CD4-positive, alpha-beta T cell (primary cell): ENCODE results near the gene CAPZB. TPM values are rescaled to one million over a fixed set of nuclear protein-coding genes. Genes with fewer than 3 reads are reported as not detected.

Source experiments
- ATAC-seq: fragments of 200-7000 bp; cut with Tn5 transposase; one replicate; pipeline ENCODE4 v1.10.0; 2022; ENCODE audit warnings: mild to moderate bottlenecking; ENCODE audit not compliant: poor library complexity
- CTCF ChIA-PET: fragments of 350-600 bp; sonication (Branson Sonifier 250); formaldehyde crosslinking; loops from one replicate; lab custom pipeline; 2021; ENCODE audit warnings: antibody characterized with exemption, inconsistent platforms; lab: Charles Lee
- POLR2A ChIA-PET: fragments of 350-600 bp; sonication (Branson Sonifier 250); formaldehyde crosslinking; loops from one replicate; lab custom pipeline; 2021; ENCODE audit warnings: antibody characterized with exemption, inconsistent platforms; lab: Charles Lee
- DNase-seq, 14 experiments: peaks; one replicate each; pipeline ENCODE4 v3.0.0-alpha.2; 2013 to 2020; ENCODE audit warnings: mixed read lengths in 2 of 14
- H3K27ac ChIP-seq, 2 donors: one replicate each; pipeline versions ENCODE4 v1.5.1 to v1.7.0; 2013; ENCODE audit warnings: low read length in 2 of 2, low read depth in 1 of 2, mild to moderate bottlenecking in 1 of 2
- H3K27me3 ChIP-seq, 2 experiments: 1 replicate in 1 of 2; 2 replicates in 1 of 2; pipeline versions ENCODE4 v1.6.1 to v1.7.0; 2013; ENCODE audit warnings: low read length in 2 of 2, control low read depth in 1 of 2, mild to moderate bottlenecking in 1 of 2, moderate library complexity in 1 of 2; ENCODE audit not compliant: insufficient read depth in 2 of 2, control insufficient read depth in 1 of 2
- H3K36me3 ChIP-seq: one replicate; pipeline ENCODE4 v1.6.1; 2013; ENCODE audit warnings: low read length, control low read depth; ENCODE audit not compliant: insufficient read depth
- H3K4me1 ChIP-seq: one replicate; pipeline ENCODE4 v1.6.1; 2013; ENCODE audit warnings: low read length, control low read depth; ENCODE audit not compliant: insufficient read depth
- H3K4me3 ChIP-seq: one replicate; pipeline ENCODE4 v1.5.1; 2013; ENCODE audit warnings: mild to moderate bottlenecking, low read length, moderate library complexity
- H3K9me3 ChIP-seq, 2 experiments: 1 replicate in 1 of 2; 2 replicates in 1 of 2; pipeline versions ENCODE4 v1.6.1 to v1.7.0; 2013; ENCODE audit warnings: low read length in 2 of 2, mild to moderate bottlenecking in 2 of 2, control low read depth in 1 of 2, moderate library complexity in 1 of 2; ENCODE audit not compliant: control insufficient read depth in 1 of 2, insufficient read depth in 1 of 2
- H3K27ac Mint-ChIP-seq: one replicate; pipeline ENCODE4 v1.8.0; 2020; ENCODE audit warnings: mixed read lengths
- H3K27me3 Mint-ChIP-seq: one replicate; pipeline ENCODE4 v1.8.0; 2021; ENCODE audit warnings: mixed read lengths
- H3K36me3 Mint-ChIP-seq: one replicate; pipeline ENCODE4 v1.8.0; 2021; ENCODE audit warnings: low read depth, mixed read lengths
- H3K4me1 Mint-ChIP-seq: one replicate; pipeline ENCODE4 v1.8.0; 2021; ENCODE audit warnings: low read depth, mixed read lengths
- H3K4me3 Mint-ChIP-seq: one replicate; pipeline ENCODE4 v1.8.0; 2020; ENCODE audit warnings: mild to moderate bottlenecking, mixed read lengths
- H3K9me3 Mint-ChIP-seq: one replicate; pipeline ENCODE4 v1.8.0; 2020; ENCODE audit warnings: mixed read lengths
- CTCF ChIP-seq: fragments of 200-600 bp; IDR thresholded peaks from one replicate; pipeline ENCODE4 v1.8.0; 2022; ENCODE audit warnings: antibody characterized with exemption, mild to moderate bottlenecking
- intact Hi-C, 2 experiments: fragments of 100-400 bp; cut with DNase I in 1 of 2; cut with micrococcal nuclease in 1 of 2; formaldehyde crosslinking; loops; one replicate each; pipeline versions ENCODE4 v1.15.1 to v1.9.0; 2023 to 2025; cut with DNase I, micrococcal nuclease
- total RNA-seq, 174 experiments: library from RNA in 2 of 174; stranded (reverse) in 2 of 174; gene quantifications; one replicate each; pipeline ENCODE4 v1.2.3 and lab custom pipeline; 2021 to 2026

CAPZB gene
- total RNA-seq, 2 experiments from 2014 or later: 168 to 173 TPM

DNA sequence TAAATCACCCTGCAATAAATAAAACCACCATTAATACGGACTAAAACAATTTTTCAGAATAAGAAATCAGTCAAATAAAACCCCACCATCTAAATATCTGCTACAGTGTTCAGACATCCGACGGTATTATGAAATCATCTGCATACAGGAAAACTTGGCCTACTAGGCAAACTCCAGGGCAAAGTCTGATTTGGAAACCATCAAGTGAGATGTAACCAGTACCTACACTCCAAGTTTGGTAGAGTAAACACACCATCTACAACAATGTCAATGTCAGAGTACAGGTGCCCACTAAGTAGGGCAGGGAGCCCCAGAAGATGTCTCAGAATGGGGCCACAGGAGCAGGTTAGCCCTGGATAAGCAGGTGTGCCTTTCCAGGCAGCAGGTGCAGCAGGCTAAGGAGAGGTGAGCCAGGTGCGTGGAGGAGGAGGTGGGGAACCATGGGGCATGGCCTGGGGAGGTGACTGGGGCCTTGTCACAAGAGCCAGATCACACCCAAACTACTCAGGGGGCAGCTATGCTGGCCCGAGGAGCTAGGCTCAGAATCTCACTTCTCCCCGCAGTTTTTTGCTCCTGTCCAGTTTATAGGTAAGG is 59.6 kb downstream of the CAPZB start:
- ChIA-PET POLR2A (interaction anchor here (1.1 kb wide), 1 partner anchor 10 kb away, joined by 4 read pairs; no protein-coding TSS in a partner anchor), CTCF (interaction anchor here (0.9 kb wide), 1 partner anchor 156 kb away, joined by 3 read pairs; no protein-coding TSS in a partner anchor)
- Histone ChIP-seq H3K27me3 (no peaks in the 10 kb centered on the region), H3K9me3 (no peaks in the 10 kb centered on the region), H3K4me3 (no peak overlapping the region), H3K4me1 (peaks cover 82% of the 10 kb centered on the region), H3K36me3 (peaks cover 19% of the 10 kb centered on the region), H3K27ac (no peak overlapping the region)
- DNase-seq: no peak
- no peak for ATAC-seq
- Mint-ChIP-seq H3K27me3 (no peaks in the 10 kb centered on the region), H3K4me3 (peak overlapping the region; percentile 36), H3K9me3 (no peaks in the 10 kb centered on the region), H3K4me1 (peaks cover 95% of the 10 kb centered on the region), H3K27ac (peak overlapping the region; percentile 80), H3K36me3 (peaks cover 55% of the 10 kb centered on the region)
- intact Hi-C loops: no loop called here
- no peak for TF ChIP-seq CTCF

DNA sequence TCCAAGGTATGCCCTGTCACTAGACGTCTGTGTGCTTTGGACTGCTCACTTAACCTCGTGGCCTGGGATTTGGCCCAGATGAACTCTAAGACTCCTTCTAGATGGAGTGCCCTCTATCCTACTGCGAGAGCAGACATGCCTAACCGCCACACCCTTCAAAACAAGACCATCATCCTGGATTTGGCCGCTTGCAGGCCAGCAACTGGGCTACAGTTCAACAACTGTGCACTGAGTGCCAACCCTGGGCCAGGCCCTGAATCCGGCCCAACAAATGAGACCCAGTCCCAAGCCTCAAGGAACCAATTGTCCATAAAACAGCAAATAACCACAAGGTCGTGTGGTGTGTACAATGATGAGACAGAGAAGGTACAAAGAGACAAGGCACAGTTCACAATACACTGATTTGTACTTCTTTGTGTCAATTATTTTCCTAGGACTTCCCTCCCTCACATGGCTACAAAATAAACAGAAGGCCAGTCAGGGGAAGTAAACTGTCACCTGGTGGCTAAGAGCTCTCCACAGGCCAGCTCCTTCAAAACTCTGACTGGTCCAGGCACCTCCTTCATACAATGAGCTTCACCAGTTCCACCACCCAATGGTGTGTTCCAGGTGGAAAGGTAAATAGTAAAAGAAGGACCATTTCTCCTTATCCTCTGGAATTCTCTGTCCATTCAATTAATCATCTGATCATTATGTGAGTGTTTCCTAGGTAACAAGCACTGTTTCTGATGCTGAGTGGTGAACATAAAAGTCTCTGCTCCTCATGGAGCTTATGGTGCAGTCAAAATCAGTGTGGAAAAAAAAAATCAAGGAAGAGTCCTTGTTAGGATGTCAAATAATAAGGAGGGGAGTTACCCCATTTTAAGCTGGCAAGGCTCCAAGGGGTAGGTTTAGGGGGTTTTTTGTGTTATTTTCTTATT is 60.4 kb downstream of the CAPZB start:
- CTCF ChIA-PET: interaction anchor here (0.9 kb wide), 1 partner anchor 157 kb away, joined by 3 read pairs; no protein-coding TSS in a partner anchor
- Mint-ChIP-seq H3K9me3 (no peaks in the 10 kb centered on the region), H3K4me1 (peaks cover 88% of the 10 kb centered on the region), H3K36me3 (peaks cover 50% of the 10 kb centered on the region), H3K27me3 (no peaks in the 10 kb centered on the region), H3K27ac (peak overlapping the region; percentile 80), H3K4me3 (no peak overlapping the region)
- no peak for TF ChIP-seq CTCF
- Histone ChIP-seq H3K36me3 (peaks cover 21% of the 10 kb centered on the region), H3K27me3 (no peaks in the 10 kb centered on the region), H3K4me3 (no peak overlapping the region), H3K9me3 (no peaks in the 10 kb centered on the region), H3K27ac (no peak overlapping the region), H3K4me1 (peaks cover 77% of the 10 kb centered on the region)
- intact Hi-C loops: no loop called here
- POLR2A ChIA-PET: interaction anchor here (2.0 kb wide), 1 partner anchor 11 kb away, joined by 6 read pairs; no protein-coding TSS in a partner anchor
- no peak for ATAC-seq
- DNase-seq: no peak

DNA sequence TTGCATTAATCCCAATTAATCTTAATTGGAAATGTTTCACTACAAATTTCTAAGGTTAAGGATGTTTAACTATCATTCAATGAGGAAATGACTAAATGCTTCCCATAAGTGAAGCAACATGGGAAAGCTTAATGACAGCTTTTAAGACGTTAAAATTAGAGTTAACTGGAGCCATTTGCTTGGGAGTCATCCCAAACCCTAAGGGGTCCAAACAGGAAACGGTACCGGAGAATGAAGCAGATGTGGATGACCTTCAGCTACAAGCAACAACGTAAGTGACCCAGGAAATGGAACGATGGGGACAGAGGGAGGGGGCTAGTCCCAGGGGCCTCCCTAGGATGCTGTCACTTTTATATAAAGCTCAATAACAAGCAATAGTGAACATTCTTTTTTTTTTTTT is 62.2 kb downstream of the CAPZB start:
- ChIA-PET POLR2A (interaction anchor here (1.4 to 2.0 kb wide), 2 partner anchors 12 to 63 kb away, joined by 5 to 6 read pairs; partner anchors contain the start of gene CAPZB), CTCF (interaction anchor here (1.0 to 1.5 kb wide), 2 partner anchors 13 to 32 kb away, joined by 3 to 5 read pairs; no protein-coding TSS in a partner anchor)
- TF ChIP-seq CTCF: no peak
- intact Hi-C loops: no loop called here
- Mint-ChIP-seq H3K4me1 (peaks cover 88% of the 10 kb centered on the region), H3K36me3 (peaks cover 59% of the 10 kb centered on the region), H3K9me3 (no peaks in the 10 kb centered on the region), H3K27ac (peak overlapping the region; percentile 80), H3K4me3 (no peak overlapping the region), H3K27me3 (no peaks in the 10 kb centered on the region)
- Histone ChIP-seq H3K4me1 (peaks cover 63% of the 10 kb centered on the region), H3K27me3 (no peaks in the 10 kb centered on the region), H3K9me3 (no peaks in the 10 kb centered on the region), H3K36me3 (peaks cover 38% of the 10 kb centered on the region), H3K27ac (no peak overlapping the region), H3K4me3 (no peak overlapping the region)
- no peak for ATAC-seq
- no peak for DNase-seq
